ENCODE measurements around the gene RAB20.

GRCh38 chr13:110511509-110512181 lies 49.9 kb downstream of the RAB20 start:
- TF ChIP-seq POLR2A (IDR thresholded peaks at IDR 0.05), result no peak
- no peak for TF ChIP-seq CTCF (IDR thresholded peaks at IDR 0.05)
